Hepatocyte (in vitro differentiated cells): ENCODE measurements around the gene SIVA1.

Source experiments
- CTCF ChIP-seq: fragments of 200-600 bp; sonication (generic); IDR thresholded peaks from 2 replicates; pipeline ENCODE4 v1.5.1; 2016; ENCODE audit warnings: antibody characterized with exemption, mild to moderate bottlenecking; ENCODE audit not compliant: poor library complexity
- EZH2 ChIP-seq: fragments of 200-600 bp; sonication (generic); IDR thresholded peaks from 2 replicates; pipeline ENCODE4 v1.6.1; 2016; ENCODE audit warnings: antibody characterized with exemption, mild to moderate bottlenecking, borderline replicate concordance
- EZH2phosphoT487 ChIP-seq: fragments of 200-600 bp; sonication (generic); IDR thresholded peaks from one replicate; pipeline ENCODE4 v1.6.1; 2018; ENCODE audit warnings: antibody characterized with exemption, mild to moderate bottlenecking, low read depth, moderate library complexity; ENCODE audit not compliant: unreplicated experiment, severe bottlenecking

- TF ChIP-seq CTCF (no peak), EZH2 (no peak), EZH2phosphoT487 (no peak)
These were observed 27.0 kb downstream of the SIVA1 start for GRCh38 chr14:104779776-104780512.
